ENCODE results near the gene GJA3. TPM values are rescaled to one million over a fixed set of nuclear protein-coding genes. Genes with fewer than 3 reads are reported as not detected.
"Not testable (repeated sequence)": the region's sequence is repeated elsewhere in the genome, so short reads cannot be mapped to it uniquely, and the experiment has no call there.

The GJA3 gene
- total and polyA plus RNA-seq, 2 experiments from 2014 or later, result 0.16 to 0.23 TPM

- TF ChIP-seq EZH2 (IDR thresholded peaks at IDR 0.05; ENCODE audit: borderline replicate concordance), result peak; percentile 87
- TF ChIP-seq EZH2phosphoT487 (IDR thresholded peaks at IDR 0.05; ENCODE audit: low read depth, severe bottlenecking, unreplicated experiment), result no peak
- peaks cover 56% of the 10 kb centered on the region for H3K27me3 ChIP-seq
- H3K79me2 ChIP-seq, result no peaks in the 10 kb centered on the region
- H4K20me1 ChIP-seq (ENCODE audit: insufficient read depth, poor library complexity, severe bottlenecking), result no peaks in the 10 kb centered on the region
- no peak overlapping the region for H3K27ac ChIP-seq
- DNase-seq (ENCODE audit: low spot score), result peak; percentile 32
- no peaks in the 10 kb centered on the region for H3K9me2 ChIP-seq (replicated peaks; ENCODE audit: insufficient read depth)
- peak overlapping the region; percentile 44 for H3K4me3 ChIP-seq
- 5% methylated on average over 74 of the region's 79 CpGs for WGBS (ENCODE audit: low lambda C conversion rate, missing lambda C conversion rate)
- peak overlapping the region; percentile 96 for H3K4me2 ChIP-seq
- H2AFZ ChIP-seq, result peak overlapping the region; percentile 53
- no peaks in the 10 kb centered on the region for H3K9me3 ChIP-seq (ENCODE audit: low read depth)
- H3K36me3 ChIP-seq (replicated peaks; ENCODE audit: insufficient read depth, low read depth), result no peaks in the 10 kb centered on the region
- peaks cover 10% of the 10 kb centered on the region for H3K4me1 ChIP-seq (ENCODE audit: insufficient read depth)
Measured at GRCh38 chr13:20161275-20161950, 561 bp upstream of the GJA3 start.

GRCh38 chr13:20159646-20160305 lies 1.1 kb downstream of the GJA3 start:
- H3K4me1 ChIP-seq (ENCODE audit: insufficient read depth), result peaks cover 10% of the 10 kb centered on the region
- no peaks in the 10 kb centered on the region for H3K9me3 ChIP-seq (ENCODE audit: low read depth)
- H2AFZ ChIP-seq, result no peak overlapping the region
- H3K9me2 ChIP-seq (replicated peaks; ENCODE audit: insufficient read depth), result no peaks in the 10 kb centered on the region
- H3K4me3 ChIP-seq, result peak overlapping the region; percentile 44
- peaks cover 59% of the 10 kb centered on the region for H3K27me3 ChIP-seq
- no peak overlapping the region for H3K27ac ChIP-seq
- no peaks in the 10 kb centered on the region for H3K36me3 ChIP-seq (replicated peaks; ENCODE audit: insufficient read depth, low read depth)
- DNase-seq (ENCODE audit: low spot score), result no peak
- H4K20me1 ChIP-seq (ENCODE audit: insufficient read depth, poor library complexity, severe bottlenecking), result no peaks in the 10 kb centered on the region
- H3K4me2 ChIP-seq, result peak overlapping the region; percentile 96
- no peaks in the 10 kb centered on the region for H3K79me2 ChIP-seq
- TF ChIP-seq EZH2phosphoT487 (IDR thresholded peaks at IDR 0.05; ENCODE audit: low read depth, severe bottlenecking, unreplicated experiment) (no peak), EZH2 (IDR thresholded peaks at IDR 0.05; ENCODE audit: borderline replicate concordance) (no peak), CTCF (IDR thresholded peaks at IDR 0.05; ENCODE audit: poor library complexity) (no peak)
- WGBS (ENCODE audit: low lambda C conversion rate, missing lambda C conversion rate), result 35% methylated on average over 18 of the region's 18 CpGs

- Histone ChIP-seq H3K27me3 (peaks cover 65% of the 10 kb centered on the region), H3K4me3 (no peak overlapping the region), H3K9me3 (ENCODE audit: low read depth) (no peaks in the 10 kb centered on the region), H4K20me1 (ENCODE audit: insufficient read depth, poor library complexity, severe bottlenecking) (no peaks in the 10 kb centered on the region), H3K9me2 (replicated peaks; ENCODE audit: insufficient read depth) (no peaks in the 10 kb centered on the region), H3K4me1 (ENCODE audit: insufficient read depth) (peaks cover 10% of the 10 kb centered on the region), H3K27ac (no peak overlapping the region), H3K79me2 (no peaks in the 10 kb centered on the region), H2AFZ (no peak overlapping the region), H3K36me3 (replicated peaks; ENCODE audit: insufficient read depth, low read depth) (no peaks in the 10 kb centered on the region), H3K4me2 (no peak overlapping the region)
- TF ChIP-seq CTCF (IDR thresholded peaks at IDR 0.05; ENCODE audit: poor library complexity) (no peak), EZH2 (IDR thresholded peaks at IDR 0.05; ENCODE audit: borderline replicate concordance) (no peak), EZH2phosphoT487 (IDR thresholded peaks at IDR 0.05; ENCODE audit: low read depth, severe bottlenecking, unreplicated experiment) (no peak)
- no peak for DNase-seq (ENCODE audit: low spot score)
- 68% methylated on average over 3 of the region's 3 CpGs for WGBS (ENCODE audit: low lambda C conversion rate, missing lambda C conversion rate)
Measured at GRCh38 chr13:20157151-20157796, 3.6 kb downstream of the GJA3 start.

GRCh38 chr13:20156702-20157101 lies 4.2 kb downstream of the GJA3 start:
- no peaks in the 10 kb centered on the region for H3K9me3 ChIP-seq (ENCODE audit: low read depth)
- TF ChIP-seq EZH2 (IDR thresholded peaks at IDR 0.05; ENCODE audit: borderline replicate concordance), result no peak
- TF ChIP-seq EZH2phosphoT487 (IDR thresholded peaks at IDR 0.05; ENCODE audit: low read depth, severe bottlenecking, unreplicated experiment), result no peak
- no peak for TF ChIP-seq CTCF (IDR thresholded peaks at IDR 0.05; ENCODE audit: poor library complexity)
- H3K4me3 ChIP-seq, result no peak overlapping the region
- peaks cover 59% of the 10 kb centered on the region for H3K27me3 ChIP-seq
- H3K79me2 ChIP-seq, result no peaks in the 10 kb centered on the region
- 38% methylated on average over 2 of the region's 2 CpGs for WGBS (ENCODE audit: low lambda C conversion rate, missing lambda C conversion rate)
- DNase-seq (ENCODE audit: low spot score), result no peak
- no peaks in the 10 kb centered on the region for H3K9me2 ChIP-seq (replicated peaks; ENCODE audit: insufficient read depth)
- H2AFZ ChIP-seq, result no peak overlapping the region
- no peaks in the 10 kb centered on the region for H3K36me3 ChIP-seq (replicated peaks; ENCODE audit: insufficient read depth, low read depth)
- H3K4me1 ChIP-seq (ENCODE audit: insufficient read depth), result peaks cover 10% of the 10 kb centered on the region
- H3K4me2 ChIP-seq, result no peak overlapping the region
- H4K20me1 ChIP-seq (ENCODE audit: insufficient read depth, poor library complexity, severe bottlenecking), result no peaks in the 10 kb centered on the region
- H3K27ac ChIP-seq, result no peak overlapping the region

GRCh38 chr13:20153290-20153689 lies 7.6 kb downstream of the GJA3 start:
- not testable (repeated sequence) for DNase-seq (ENCODE audit: low spot score); H3K36me3 ChIP-seq (replicated peaks; ENCODE audit: insufficient read depth, low read depth); H4K20me1 ChIP-seq (ENCODE audit: insufficient read depth, poor library complexity, severe bottlenecking); H3K9me3 ChIP-seq (ENCODE audit: low read depth); H2AFZ ChIP-seq; H3K4me2 ChIP-seq; H3K4me3 ChIP-seq; H3K4me1 ChIP-seq (ENCODE audit: insufficient read depth); H3K79me2 ChIP-seq; H3K27ac ChIP-seq; H3K9me2 ChIP-seq (replicated peaks; ENCODE audit: insufficient read depth)
- peaks cover 31% of the 10 kb centered on the region for H3K27me3 ChIP-seq
- 93% methylated on average over 2 of the region's 2 CpGs for WGBS (ENCODE audit: low lambda C conversion rate, missing lambda C conversion rate)

Measured in hepatocyte (in vitro differentiated cells).